ENCODE results near the gene MICAL2. TPM values are rescaled to one million over a fixed set of nuclear protein-coding genes. Genes with fewer than 3 reads are reported as not detected.
A peak's percentile ranks its signal among the peaks of the same experiment; 100 is the strongest.

The MICAL2 gene
- total RNA-seq, 1 donor from 2014 or later = 197 TPM

- H3K4me1 ChIP-seq = peaks cover 33% of the 10 kb centered on the region
- intact Hi-C loops (cut with DNase I) = no loop called here
- H3K9me3 ChIP-seq = no peaks in the 10 kb centered on the region
- no peaks in the 10 kb centered on the region for H3K27me3 ChIP-seq
- H3K4me3 ChIP-seq = no peak overlapping the region
- no peaks in the 10 kb centered on the region for H3K36me3 ChIP-seq
- no peak for TF ChIP-seq CTCF (IDR thresholded peaks at IDR 0.05)
- no peak overlapping the region for H3K27ac ChIP-seq
- ATAC-seq (no peak), DNase-seq (no peak)
Observed at GRCh38 chr11:12083380-12083779, 27.0 kb upstream of the MICAL2 start.

DNA sequence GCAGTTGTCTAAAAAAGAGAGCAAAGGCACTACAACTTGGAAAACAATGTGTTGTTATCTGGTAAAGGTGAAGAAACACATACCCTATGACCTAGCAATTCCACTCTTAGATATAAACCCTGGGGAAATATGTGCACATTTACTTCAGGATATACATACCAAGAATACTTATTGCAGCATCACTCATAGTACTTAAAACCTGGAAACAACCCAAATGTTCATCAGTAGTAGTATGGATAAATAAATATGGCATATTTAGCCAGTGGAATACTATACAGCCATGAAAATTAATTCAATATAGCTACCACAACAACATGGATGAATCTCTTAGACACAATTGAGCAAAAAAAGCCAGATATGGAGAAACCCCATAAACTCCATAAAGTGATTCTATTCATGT, 26.1 kb upstream of the MICAL2 start:
- peaks cover 42% of the 10 kb centered on the region for H3K4me1 ChIP-seq
- intact Hi-C loops (cut with DNase I) = no loop called here
- no peak overlapping the region for H3K27ac ChIP-seq
- ATAC-seq (no peak), DNase-seq (no peak)
- no peak overlapping the region for H3K4me3 ChIP-seq
- no peaks in the 10 kb centered on the region for H3K9me3 ChIP-seq
- no peak for TF ChIP-seq CTCF (IDR thresholded peaks at IDR 0.05)
- H3K36me3 ChIP-seq = no peaks in the 10 kb centered on the region
- no peaks in the 10 kb centered on the region for H3K27me3 ChIP-seq

DNA sequence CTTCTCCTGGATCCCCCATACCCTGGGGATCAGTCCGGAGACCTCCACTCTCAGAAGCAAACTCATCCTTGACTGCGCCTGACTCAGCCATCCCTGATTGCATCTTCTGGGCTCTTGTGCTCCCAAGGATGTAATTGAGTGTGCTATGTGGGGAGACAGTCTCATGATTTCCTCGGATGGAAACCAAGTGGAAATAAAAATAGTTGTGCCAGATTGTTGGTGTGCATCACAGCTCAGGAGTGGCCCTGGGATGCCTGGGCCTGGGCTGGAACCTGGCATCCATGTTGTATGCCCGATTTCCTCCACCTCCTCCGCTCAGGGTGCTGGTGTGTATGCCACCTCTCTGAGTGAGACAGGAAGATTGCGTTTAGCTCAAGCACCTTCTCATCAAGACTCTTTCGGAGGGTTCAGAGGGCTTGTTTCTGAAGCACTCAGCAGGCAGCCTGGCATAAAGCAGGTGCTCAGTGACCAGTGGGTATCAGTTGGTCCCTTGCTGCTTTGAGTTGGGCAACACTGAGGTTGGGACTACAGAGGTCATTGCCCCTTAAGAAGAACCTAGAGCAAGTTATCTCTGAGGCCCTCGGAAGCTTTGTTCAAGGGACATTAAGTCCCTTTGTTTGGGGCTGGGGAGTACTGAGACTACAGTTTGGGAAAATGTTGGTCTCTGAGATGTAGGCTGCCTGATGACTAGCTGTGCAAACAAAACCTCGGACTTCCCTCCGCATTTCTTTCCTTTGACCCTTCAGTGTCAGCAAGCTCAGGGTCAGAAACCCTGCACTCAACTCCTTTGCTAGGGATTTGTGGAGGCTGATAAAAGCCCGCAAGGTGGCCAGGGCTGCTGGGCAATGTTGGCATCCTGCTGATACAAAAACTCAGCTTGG, 24.8 kb upstream of the MICAL2 start:
- H3K9me3 ChIP-seq = no peaks in the 10 kb centered on the region
- ATAC-seq = no peak
- H3K27me3 ChIP-seq = no peaks in the 10 kb centered on the region
- DNase-seq = no peak
- intact Hi-C loops (cut with DNase I) = no loop called here
- H3K27ac ChIP-seq = peak overlapping the region; percentile 59
- no peaks in the 10 kb centered on the region for H3K36me3 ChIP-seq
- TF ChIP-seq CTCF (IDR thresholded peaks at IDR 0.05) = no peak
- H3K4me3 ChIP-seq = no peak overlapping the region
- H3K4me1 ChIP-seq = peaks cover 55% of the 10 kb centered on the region

DNA sequence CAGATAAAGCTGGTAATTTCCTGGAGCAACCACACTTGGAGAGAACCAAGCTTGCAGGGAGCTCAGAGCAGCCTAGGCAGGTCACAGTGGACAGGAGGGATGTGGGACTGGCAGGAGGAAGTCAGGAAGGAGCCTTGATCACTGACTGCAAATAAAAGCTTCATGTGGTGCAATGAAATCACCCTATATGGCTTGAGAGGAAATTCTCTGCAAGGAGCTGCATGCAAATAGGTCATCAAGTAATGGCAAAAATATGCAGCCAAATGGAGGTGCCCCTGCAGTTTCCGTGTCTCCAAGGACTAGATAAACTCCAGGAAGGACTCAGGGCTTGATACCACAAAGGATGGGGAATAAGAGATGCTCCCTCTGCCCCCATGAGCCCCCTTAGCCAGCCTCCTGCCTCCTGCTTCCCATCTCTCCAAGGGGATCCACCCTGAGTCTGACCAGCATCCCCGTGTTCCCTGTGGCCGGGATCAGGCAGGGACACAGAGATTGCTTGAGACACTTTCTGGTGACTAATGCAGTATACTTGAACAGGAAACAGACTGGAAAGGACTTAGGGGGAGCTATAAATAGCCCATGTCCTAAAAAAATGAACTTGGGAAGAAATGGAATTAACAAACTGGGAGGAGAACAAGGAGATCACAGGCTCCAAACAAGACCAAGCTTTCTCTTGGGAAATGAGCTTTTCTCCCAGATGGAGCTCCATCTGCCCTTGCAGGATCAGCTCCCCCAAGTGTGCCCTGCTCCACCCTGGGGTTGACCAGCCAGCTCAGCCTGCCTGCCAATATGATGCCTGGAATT, 23.9 kb upstream of the MICAL2 start:
- no peaks in the 10 kb centered on the region for H3K36me3 ChIP-seq
- peak overlapping the region; percentile 47 for H3K27ac ChIP-seq
- H3K27me3 ChIP-seq = no peaks in the 10 kb centered on the region
- H3K4me3 ChIP-seq = no peak overlapping the region
- H3K9me3 ChIP-seq = no peaks in the 10 kb centered on the region
- no peak for TF ChIP-seq CTCF (IDR thresholded peaks at IDR 0.05)
- ATAC-seq = peak; percentile 55
- H3K4me1 ChIP-seq = peaks cover 62% of the 10 kb centered on the region
- DNase-seq = peak; percentile 70
- intact Hi-C loops (cut with DNase I) = no loop called here

GRCh38 chr11:12087075-12088004, 23.1 kb upstream of the MICAL2 start:
- DNase-seq = no peak
- peak; percentile 21 for ATAC-seq
- Histone ChIP-seq H3K27ac (peak overlapping the region; percentile 47), H3K4me3 (no peak overlapping the region), H3K9me3 (no peaks in the 10 kb centered on the region), H3K36me3 (no peaks in the 10 kb centered on the region), H3K27me3 (no peaks in the 10 kb centered on the region), H3K4me1 (peaks cover 64% of the 10 kb centered on the region)
- no peak for TF ChIP-seq CTCF (IDR thresholded peaks at IDR 0.05)
- intact Hi-C loops (cut with DNase I) = no loop called here

Data from upper lobe of right lung (tissue), 1 donor.